GM18511 (cell line): ENCODE measurements around the gene SLC25A47.
"Not testable (repeated sequence)": the region's sequence is repeated elsewhere in the genome, so short reads cannot be mapped to it uniquely, and the experiment has no call there.

Experiments
- ATAC-seq: cut with Tn5 transposase; IDR thresholded peaks from one replicate; pipeline ENCODE4 v1.9.1; 2021; ENCODE audit warnings: mild to moderate bottlenecking, moderate library complexity; ENCODE audit not compliant: unreplicated experiment

Gene SLC25A47

DNA sequence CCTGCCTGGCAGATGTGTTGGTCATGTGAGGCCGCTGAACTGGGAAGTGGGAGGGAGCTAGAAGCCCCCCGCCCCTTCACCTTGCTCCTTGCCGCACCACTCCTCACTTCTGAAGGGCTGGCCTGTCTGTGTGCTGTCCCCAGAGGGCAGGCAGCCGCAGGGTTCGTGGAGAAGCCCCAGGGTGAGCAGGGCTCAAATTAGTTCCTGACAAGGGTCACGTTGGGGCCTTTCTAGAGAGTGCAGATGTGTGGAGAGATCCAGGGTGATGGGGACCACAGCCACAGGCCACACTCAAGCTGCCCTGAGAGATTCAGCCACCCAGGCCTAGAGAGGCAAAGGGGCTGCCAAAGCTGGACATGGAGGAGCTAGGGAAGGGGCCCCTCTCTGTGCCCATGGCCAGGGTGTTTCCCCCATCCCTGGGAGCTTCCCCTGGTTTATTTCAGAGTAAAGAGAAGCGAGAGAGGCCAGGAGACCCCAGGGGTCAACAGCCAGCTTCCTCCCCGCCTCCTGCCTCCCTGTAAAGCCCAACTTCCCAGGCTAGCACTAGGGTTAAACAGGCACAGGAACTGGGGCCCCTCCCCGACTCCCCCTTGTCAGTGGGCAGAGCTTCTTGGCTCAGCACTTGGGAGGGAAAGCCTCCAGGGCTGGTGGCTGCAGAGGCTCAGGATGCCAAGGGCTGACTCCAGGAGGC lies 33.1 kb upstream of the SLC25A47 start:
- ATAC-seq, result no peak

DNA sequence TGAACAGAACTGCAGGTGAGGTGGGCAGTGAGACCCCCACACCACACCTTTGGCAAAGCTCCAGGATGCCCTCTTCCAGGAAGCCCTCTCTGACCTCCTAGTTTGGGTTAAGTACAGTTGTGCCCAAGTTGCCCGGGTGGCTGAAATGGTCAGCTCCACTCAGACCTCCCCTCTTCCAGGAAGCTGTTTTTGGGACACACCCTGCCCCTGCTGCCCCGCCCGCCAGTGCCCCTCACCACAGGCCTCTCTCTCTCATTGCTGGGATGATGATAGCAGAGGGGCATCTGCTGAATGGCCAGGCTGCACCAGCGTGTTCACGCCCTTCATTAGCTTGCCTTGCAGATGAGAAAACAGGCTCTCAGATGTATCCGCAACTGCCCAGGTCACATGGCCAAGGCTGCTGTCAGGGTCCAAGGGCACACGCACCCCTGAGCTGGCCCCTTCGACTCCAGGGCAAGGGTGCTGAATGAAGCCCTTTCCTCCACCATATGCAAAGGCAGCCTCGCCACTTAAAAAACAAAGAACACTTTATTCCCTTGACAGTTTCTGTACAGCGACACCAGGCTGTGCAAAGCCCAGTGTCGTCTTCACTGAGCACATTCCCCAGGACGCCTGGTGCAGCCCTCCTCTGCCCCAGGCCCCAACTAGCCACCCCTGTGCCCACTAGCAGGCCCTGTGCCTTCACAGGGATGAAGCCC lies 32.4 kb upstream of the SLC25A47 start:
- no peak for ATAC-seq

- no peak for ATAC-seq
Measured at GRCh38 chr14:100291305-100292075, 31.6 kb upstream of the SLC25A47 start.

- no peak for ATAC-seq
Measured at GRCh38 chr14:100292301-100292775, 30.8 kb upstream of the SLC25A47 start.

- no peak for ATAC-seq
Measured at GRCh38 chr14:100292776-100293461, 30.2 kb upstream of the SLC25A47 start.

DNA sequence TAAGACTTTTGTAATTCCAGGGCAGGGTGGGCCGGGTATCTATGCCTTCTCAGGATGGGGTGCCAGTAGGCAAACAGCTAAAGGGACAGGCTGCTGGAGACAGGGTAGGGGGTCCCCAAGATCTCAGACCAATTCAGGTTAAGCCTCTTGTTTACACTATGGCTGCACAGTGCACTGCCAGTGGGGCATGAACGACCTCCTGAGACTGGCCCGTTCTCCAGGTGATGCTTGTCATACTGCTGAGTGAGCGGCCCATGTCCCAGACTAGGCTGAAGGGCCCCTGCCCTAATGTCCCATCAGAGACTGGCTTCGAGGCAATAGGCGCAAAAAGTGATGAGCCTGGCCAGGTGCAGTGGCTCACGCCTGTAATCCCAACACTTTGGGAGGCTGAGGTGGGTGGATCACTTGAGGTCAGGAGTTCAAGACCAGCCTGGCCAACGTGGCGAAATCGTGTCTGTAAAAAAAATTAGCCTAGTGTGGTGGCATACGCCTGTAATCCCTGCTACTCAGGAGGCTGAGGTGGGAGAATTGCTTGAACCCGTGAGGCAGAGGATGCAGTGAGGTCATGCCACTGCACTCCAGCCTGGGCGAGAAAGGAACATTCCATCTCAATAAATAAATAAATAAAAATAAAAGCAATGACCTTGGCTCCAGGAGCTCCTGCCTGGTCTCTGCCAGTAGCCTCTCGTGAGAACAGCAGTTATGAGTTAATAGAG lies 29.5 kb upstream of the SLC25A47 start:
- ATAC-seq, result no peak

GRCh38 chr14:100294213-100294962 lies 28.8 kb upstream of the SLC25A47 start:
- peak; percentile 53 for ATAC-seq

- no peak for ATAC-seq
Measured at GRCh38 chr14:100294963-100295330, 28.2 kb upstream of the SLC25A47 start.

DNA sequence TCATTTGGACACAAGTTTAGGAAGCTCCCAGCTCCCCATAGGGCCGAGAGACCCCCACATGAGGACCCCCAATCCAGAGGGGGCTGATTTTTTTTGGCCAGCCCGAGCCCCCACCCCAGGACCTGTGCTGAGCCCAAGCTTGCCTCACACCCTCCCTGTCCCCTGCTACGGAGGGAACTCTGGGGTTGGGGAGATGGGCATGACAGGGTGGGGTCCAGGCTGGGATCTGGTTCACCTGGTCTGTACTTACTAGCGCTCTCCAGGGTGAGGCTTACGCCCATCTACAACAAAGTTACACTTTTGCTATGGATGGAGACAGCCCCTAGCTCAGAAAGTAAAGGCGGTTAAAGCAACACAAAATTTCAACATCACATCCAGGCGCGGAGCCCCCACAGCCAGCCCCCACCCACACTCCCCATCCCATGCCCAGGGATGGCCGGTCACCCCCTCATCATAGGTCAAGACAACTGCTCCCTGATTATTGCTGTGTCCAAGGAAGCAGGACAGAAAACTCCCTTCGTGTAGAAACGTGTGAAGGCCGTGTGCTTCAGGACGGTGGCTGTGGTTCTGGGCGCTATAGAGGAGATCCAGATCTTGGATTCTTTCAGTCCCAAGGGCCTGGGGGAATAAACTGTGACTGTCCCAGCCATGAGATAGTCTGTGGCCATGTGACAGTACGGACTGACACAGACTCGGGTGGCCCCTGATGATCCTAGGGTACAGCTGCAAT lies 27.6 kb upstream of the SLC25A47 start:
- ATAC-seq, result no peak

GRCh38 chr14:100296106-100296651 lies 27.0 kb upstream of the SLC25A47 start:
- ATAC-seq, result no peak

- not testable (repeated sequence) for ATAC-seq
Measured at GRCh38 chr14:100296729-100297128, 26.4 kb upstream of the SLC25A47 start.

DNA sequence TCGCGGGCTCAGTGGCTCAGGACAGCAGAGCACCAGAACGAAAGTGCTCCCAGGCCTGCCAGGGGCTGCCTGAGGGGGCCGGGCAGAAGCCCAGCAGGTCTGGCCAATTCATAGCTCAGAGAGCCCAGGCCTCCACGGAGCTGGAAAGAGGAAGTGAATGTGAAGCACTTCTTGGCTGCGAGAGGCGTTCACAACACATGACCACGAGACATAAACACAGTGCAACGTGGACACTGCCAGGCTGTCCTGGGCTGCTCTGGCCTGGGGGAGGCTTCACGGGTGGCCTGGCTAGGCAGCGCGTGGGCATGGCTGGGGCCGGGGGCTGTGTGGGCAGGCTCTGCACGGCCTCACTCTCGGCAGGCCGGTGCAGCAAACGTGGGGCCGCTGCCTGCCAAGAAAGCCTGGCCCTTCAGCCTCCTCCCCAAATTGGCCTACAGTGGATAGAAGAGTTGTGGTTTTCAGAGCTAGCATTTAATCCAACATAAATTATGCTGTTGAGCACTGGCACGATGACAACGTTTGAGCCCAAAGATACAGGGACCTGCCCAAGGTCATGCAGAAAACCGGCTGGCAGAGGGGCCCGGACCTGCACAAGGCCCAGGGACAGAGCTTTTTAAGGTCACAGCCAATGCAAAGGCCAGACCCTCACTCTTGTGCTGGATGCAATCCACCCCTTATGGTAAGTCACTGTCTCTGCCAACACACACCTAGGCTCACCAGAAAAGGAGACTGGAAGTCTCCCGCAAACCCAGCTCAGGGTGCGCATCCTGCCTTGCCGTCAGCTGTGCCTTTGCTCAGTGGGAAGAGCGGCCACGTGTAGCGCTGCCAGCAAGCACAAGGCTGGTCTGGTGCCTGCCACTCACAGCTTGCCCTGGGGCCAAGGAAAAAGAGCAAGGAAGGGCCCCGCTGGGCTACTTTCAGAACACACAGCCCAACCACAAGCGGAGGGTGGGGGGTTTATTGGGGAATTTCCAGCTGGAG lies 25.5 kb upstream of the SLC25A47 start:
- peak; percentile 84 for ATAC-seq

- no peak for ATAC-seq
Measured at GRCh38 chr14:100298551-100299237, 24.4 kb upstream of the SLC25A47 start.

GRCh38 chr14:100299238-100299560 lies 23.9 kb upstream of the SLC25A47 start:
- no peak for ATAC-seq

DNA sequence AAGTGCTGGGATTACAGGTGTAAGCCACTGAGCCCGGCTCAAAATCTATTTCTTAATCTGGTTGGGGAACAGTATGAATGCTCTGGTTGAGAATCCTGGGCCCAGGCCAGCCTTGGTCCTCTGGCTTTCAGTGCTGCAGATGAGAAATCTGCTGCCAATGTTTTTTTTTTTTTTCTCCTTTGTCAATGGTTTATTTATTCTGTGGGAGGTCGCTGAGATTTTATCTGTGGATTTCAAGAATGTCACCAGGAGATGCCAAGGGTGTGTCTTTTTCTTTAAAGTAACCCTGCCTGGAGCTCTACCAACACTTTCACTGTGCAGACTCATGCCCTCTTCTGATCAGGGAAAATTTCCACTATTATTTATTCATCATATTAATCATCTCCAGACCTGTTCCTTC lies 20.5 kb upstream of the SLC25A47 start:
- ATAC-seq, result no peak

GRCh38 chr14:100303179-100303578 lies 20.0 kb upstream of the SLC25A47 start:
- ATAC-seq, result no peak

DNA sequence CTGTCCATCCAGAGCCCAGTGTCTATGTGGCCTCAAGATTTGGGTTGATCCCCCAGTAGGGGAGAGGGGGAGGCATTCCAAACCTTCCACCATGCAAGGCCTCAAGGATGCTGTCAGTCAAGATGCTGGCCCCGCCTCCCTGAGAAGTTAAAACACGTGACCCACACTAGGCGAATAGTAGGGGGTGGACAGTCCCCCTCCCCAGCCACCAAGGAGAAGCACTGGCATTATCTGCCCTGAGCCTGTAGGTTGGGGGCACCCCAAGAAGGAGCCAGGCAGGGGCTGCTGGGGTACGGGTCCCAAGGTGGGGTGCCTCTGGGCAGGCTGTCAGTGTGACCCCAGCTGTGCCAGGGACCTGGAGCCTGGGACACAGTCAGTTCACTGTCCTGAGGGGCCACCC lies 19.2 kb upstream of the SLC25A47 start:
- no peak for ATAC-seq
